ENCODE results near the gene ZNF136. TPM values are rescaled to one million over a fixed set of nuclear protein-coding genes. Genes with fewer than 3 reads are reported as not detected.

Gene ZNF136
- total and polyA plus RNA-seq, 2 of the 8 experiments (the other 6 are each of a cell fraction or from before 2014, with no cell fraction given), result 1.6 to 6.9 TPM

GRCh38 chr19:12162882-12163806, at the start of gene ZNF136 (continued):
- TF ChIP-seq SIN3A (conservative IDR thresholded peaks at IDR 0.05 in 1 of 2, IDR thresholded peaks at IDR 0.05 in 1 of 2; ENCODE audit: low read depth in 1 of 2, low read length in 2 of 2), result peak in 1 of 2 experiments; percentile 89; a peak in 1 of 4 replicates
- TF ChIP-seq SUZ12 (IDR thresholded peaks at IDR 0.05; ENCODE audit: low read length), result no peak
- no peak for TF ChIP-seq NANOG (IDR thresholded peaks at IDR 0.05; ENCODE audit: insufficient read depth, low read depth, low read length, poor library complexity, severe bottlenecking)
- TF ChIP-seq TCF12 (IDR thresholded peaks at IDR 0.05; ENCODE audit: low read depth, low read length), result no peak
- no peak for TF ChIP-seq JUN (IDR thresholded peaks at IDR 0.05; ENCODE audit: low read depth, low read length)
- peak; percentile 89; the same call in 1 of the 2 replicates for TF ChIP-seq RBBP5 (IDR thresholded peaks at IDR 0.05; ENCODE audit: borderline replicate concordance, low read depth, low read length)
- TF ChIP-seq KDM1A (IDR thresholded peaks at IDR 0.05; ENCODE audit: borderline replicate concordance, low read length), result no peak
- TF ChIP-seq RFX5 (IDR thresholded peaks at IDR 0.05; ENCODE audit: borderline replicate concordance, low read depth, low read length), result no peak
- peak; percentile 72; the same call in 1 of the 2 replicates for TF ChIP-seq POLR2AphosphoS5 (IDR thresholded peaks at IDR 0.05; ENCODE audit: low read depth, low read length)
- peak; percentile 45 to 80 for TF ChIP-seq POLR2A (IDR thresholded peaks at IDR 0.05; ENCODE audit: control extremely low read depth in 1 of 2, low read depth in 2 of 2, low read length in 2 of 2)
- peak; percentile 51; the same call in 1 of the 2 replicates for TF ChIP-seq CREB1 (IDR thresholded peaks at IDR 0.05)
- TF ChIP-seq EZH2 (IDR thresholded peaks at IDR 0.05; ENCODE audit: low read depth, low read length, severe bottlenecking), result no peak
- peak; percentile 81 for TF ChIP-seq PHF8 (conservative IDR thresholded peaks at IDR 0.05; ENCODE audit: low read depth, low read length)
- peak; percentile 84 for TF ChIP-seq TAF1 (IDR thresholded peaks at IDR 0.05; ENCODE audit: low read depth, low read length)
